ENCODE results near the gene IFT27. TPM values are rescaled to one million over a fixed set of nuclear protein-coding genes. Genes with fewer than 3 reads are reported as not detected.

IFT27 gene
- total and polyA plus RNA-seq, 7 experiments from 2014 or later, result 10.1 to 40.9 (median 22.5) TPM

Other genes starting within 250 kb of the IFT27 start
- 100 to 1,000 TPM; 220 to 257 (median 232) TPM for gene EIF3D, start 247.0 kb downstream of the IFT27 start, total RNA-seq
- 100 to 1,000 TPM; 163 to 191 TPM for gene EIF3D, start 247.0 kb downstream of the IFT27 start, polyA plus RNA-seq
- gene CACNG2, start 72.4 kb downstream of the IFT27 start, total RNA-seq, result not detected
- gene CACNG2, start 72.4 kb downstream of the IFT27 start, polyA plus RNA-seq, result not detected
- gene PVALB, start 40.9 kb upstream of the IFT27 start, total RNA-seq, result not detected
- not detected for gene PVALB, start 40.9 kb upstream of the IFT27 start, polyA plus RNA-seq
- gene NCF4, start 84.9 kb upstream of the IFT27 start, total RNA-seq, result 10 to 100 TPM in 2 of 5 experiments, 1 to 10 TPM in 3; 3.7 to 57.1 (median 7.8) TPM
- 1 to 10 TPM in 1 of 2 donors, under 1 TPM in 1; 0.24 to 1.4 TPM for gene NCF4, start 84.9 kb upstream of the IFT27 start, polyA plus RNA-seq
- 10 to 100 TPM in 3 of 5 experiments, under 1 TPM in 2; 0.57 to 95.0 (median 13.4) TPM for gene CSF2RB, start 137.5 kb upstream of the IFT27 start, total RNA-seq
- not detected for gene CSF2RB, start 137.5 kb upstream of the IFT27 start, polyA plus RNA-seq
- gene TST, start 243.3 kb upstream of the IFT27 start, total RNA-seq, result 1 to 10 TPM in 2 of 5 experiments, under 1 TPM in 3; 0.22 to 6.1 (median 0.48) TPM
- under 1 TPM in 1 of 2 donors, not detected in 1; 0.34 TPM for gene TST, start 243.3 kb upstream of the IFT27 start, polyA plus RNA-seq
- 10 to 100 TPM in 2 of 5 experiments, 1 to 10 TPM in 2, under 1 TPM in 1; 0.65 to 22.3 (median 5.9) TPM for gene MPST, start 243.6 kb upstream of the IFT27 start, total RNA-seq
- gene MPST, start 243.6 kb upstream of the IFT27 start, polyA plus RNA-seq, result under 1 TPM; 0.51 to 0.53 TPM

Data from naive thymus-derived CD4-positive, alpha-beta T cell (primary cell).